ENCODE measurements around the gene SOHLH2.

DNA sequence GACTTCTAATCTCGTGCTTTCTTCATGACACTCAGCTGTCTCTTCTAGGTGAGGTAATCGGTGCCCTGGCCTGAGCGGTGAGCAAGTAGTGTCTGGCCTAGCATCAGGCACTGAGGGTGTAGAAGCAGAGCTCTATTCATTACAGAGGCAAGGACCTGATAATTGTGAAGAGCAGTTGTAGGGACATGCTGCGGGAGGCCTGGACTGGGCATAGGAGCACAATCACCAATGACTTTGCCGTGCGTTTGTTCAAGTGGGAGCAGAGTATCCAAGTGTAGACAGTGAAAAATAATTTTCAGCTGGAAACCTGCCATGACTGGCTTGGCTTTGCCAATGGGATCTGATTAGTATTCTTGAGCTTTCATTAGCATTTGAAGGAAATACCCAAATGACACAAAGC lies 51.1 kb downstream of the SOHLH2 start:
- no peak for TF ChIP-seq RFX5 (IDR thresholded peaks at IDR 0.05; ENCODE audit: low read depth, low read length)
- TF ChIP-seq POLR2A (IDR thresholded peaks at IDR 0.05; ENCODE audit: low read depth, low read length), result no peak
- TF ChIP-seq, protein P1, sequence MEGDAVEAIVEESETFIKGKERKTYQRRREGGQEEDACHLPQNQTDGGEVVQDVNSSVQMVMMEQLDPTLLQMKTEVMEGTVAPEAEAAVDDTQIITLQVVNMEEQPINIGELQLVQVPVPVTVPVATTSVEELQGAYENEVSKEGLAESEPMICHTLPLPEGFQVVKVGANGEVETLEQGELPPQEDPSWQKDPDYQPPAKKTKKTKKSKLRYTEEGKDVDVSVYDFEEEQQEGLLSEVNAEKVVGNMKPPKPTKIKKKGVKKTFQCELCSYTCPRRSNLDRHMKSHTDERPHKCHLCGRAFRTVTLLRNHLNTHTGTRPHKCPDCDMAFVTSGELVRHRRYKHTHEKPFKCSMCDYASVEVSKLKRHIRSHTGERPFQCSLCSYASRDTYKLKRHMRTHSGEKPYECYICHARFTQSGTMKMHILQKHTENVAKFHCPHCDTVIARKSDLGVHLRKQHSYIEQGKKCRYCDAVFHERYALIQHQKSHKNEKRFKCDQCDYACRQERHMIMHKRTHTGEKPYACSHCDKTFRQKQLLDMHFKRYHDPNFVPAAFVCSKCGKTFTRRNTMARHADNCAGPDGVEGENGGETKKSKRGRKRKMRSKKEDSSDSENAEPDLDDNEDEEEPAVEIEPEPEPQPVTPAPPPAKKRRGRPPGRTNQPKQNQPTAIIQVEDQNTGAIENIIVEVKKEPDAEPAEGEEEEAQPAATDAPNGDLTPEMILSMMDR (conservative IDR thresholded peaks at IDR 0.05; ENCODE audit: low read depth, low read length), result no peak
- TF ChIP-seq RCOR1 (IDR thresholded peaks at IDR 0.05; ENCODE audit: insufficient replicate concordance, low read length), result no peak
- no peak for TF ChIP-seq CHD1 (IDR thresholded peaks at IDR 0.05; ENCODE audit: low read depth, low read length)
- no peak for TF ChIP-seq MAFK (IDR thresholded peaks at IDR 0.05; ENCODE audit: low read depth, low read length)
- TF ChIP-seq FOS (IDR thresholded peaks at IDR 0.05; ENCODE audit: low read depth, low read length), result no peak
- no peak for TF ChIP-seq MAZ (IDR thresholded peaks at IDR 0.05; ENCODE audit: borderline replicate concordance, low read depth, low read length)
- no peak for TF ChIP-seq NFE2L2 (IDR thresholded peaks at IDR 0.05; ENCODE audit: low read depth, low read length)
- TF ChIP-seq, protein P2, sequence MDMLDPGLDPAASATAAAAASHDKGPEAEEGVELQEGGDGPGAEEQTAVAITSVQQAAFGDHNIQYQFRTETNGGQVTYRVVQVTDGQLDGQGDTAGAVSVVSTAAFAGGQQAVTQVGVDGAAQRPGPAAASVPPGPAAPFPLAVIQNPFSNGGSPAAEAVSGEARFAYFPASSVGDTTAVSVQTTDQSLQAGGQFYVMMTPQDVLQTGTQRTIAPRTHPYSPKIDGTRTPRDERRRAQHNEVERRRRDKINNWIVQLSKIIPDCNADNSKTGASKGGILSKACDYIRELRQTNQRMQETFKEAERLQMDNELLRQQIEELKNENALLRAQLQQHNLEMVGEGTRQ (IDR thresholded peaks at IDR 0.05; ENCODE audit: low read depth, low read length), result no peak
